Measurements from ENCODE around the gene CDH20.
A peak's percentile ranks its signal among the peaks of the same experiment; 100 is the strongest.

Gene CDH20

DNA sequence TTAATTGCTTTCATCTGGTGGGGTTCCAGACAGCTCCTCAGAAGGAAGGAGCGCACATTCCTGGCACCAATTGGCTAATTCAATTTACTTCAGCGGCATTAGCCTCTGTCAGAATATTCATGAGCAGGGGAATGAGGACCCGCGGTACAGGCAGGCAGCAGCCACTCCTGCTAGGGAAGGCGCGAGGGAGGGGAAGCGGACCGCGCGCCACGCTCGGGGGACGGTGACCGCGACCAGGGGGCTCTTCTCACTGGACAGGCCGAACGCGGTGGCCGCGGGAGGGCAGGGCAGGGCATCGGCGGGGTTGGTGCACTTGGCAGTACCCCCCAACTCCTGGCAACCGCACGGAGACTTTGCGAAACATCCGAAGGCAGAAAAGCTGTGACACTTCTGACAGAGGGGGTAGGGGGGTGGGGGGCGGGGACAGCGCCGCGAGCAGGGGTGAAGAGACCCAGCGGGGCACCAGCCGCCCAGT lies at the start of gene CDH20:
CDH20 (plus strand) TSS at position 160 of the 475 bp plus-strand sequence.
- peak; percentile 64 for DNase-seq (ENCODE audit: low spot score)

DNA sequence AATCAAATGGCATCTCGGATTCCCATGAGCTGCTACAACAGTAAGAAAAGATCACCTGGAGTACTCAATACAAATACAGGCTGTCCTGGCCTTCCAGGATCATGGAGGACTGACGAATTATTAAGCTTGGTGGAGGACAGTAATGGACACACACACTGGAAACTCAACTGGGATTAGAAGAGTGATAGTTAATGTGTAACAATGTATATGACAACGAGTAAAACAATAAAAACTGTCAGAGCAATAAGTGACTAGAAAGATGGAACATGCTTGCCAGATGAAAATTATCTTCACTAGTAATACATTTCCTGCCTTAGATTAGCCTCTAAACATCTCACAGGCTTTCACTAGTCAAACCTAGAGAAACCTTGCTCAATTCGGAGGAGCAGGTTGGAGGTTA lies 49.2 kb upstream of the CDH20 start:
- no peak for DNase-seq (ENCODE audit: low spot score)

DNA sequence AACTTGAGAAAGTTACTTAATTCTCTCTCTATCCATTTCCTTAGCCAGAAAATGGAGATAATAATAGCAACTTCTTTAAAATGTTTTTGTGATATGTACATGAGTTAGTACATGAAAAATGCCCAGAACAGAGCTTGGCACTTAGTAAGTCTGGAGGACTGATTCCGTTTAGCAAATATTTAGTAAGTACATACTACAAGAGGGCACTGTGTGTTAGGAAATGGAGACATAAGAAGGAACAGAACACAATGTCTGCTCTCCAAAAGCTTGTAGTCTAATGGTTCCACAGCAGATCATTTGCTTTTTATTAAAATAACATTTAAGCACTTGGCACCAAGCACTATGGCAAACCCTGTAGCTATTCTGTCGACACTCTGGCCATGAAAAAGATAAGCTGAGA lies 47.5 kb upstream of the CDH20 start:
- DNase-seq (ENCODE audit: low spot score): no peak

DNA sequence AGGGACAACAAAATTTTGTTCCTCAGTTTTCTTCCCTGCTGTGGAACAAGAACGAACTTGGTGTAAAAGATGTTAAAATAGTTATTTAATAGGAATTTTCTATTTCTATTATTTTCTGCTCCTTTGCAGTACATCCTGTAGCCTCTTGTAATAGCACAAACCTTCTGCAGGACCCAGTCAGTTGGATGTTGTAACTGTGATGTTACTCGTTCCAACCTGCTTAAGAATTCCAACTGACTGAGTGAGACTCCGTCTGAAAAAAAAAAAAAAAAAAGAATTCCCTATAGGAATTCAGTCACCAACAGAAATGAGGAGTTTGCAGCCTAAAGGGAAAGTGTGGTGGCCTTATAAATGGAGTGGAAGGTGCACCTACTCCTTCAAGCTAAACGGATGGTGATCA lies 46.4 kb upstream of the CDH20 start:
- DNase-seq (ENCODE audit: low spot score): no peak

DNA sequence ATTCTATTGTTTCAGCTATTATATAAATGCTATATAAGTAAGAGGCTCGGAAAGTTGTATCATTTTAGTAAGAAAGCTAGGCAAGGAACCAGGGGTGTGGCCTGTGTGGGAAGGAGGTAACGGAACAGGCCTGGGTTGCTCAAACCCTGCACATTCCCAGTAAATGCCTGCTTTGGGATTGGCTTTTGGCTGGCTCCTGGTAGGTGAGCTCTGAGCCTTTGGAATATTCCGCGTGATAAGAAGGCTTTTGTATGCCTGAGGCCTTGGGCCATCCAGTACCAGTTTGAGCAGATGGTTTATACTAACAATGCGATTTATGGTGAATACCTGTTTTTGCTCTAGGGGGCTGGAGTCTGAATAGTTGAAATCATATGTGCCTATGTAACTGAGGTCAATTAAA lies 42.6 kb upstream of the CDH20 start:
- no peak for DNase-seq (ENCODE audit: low spot score)

DNA sequence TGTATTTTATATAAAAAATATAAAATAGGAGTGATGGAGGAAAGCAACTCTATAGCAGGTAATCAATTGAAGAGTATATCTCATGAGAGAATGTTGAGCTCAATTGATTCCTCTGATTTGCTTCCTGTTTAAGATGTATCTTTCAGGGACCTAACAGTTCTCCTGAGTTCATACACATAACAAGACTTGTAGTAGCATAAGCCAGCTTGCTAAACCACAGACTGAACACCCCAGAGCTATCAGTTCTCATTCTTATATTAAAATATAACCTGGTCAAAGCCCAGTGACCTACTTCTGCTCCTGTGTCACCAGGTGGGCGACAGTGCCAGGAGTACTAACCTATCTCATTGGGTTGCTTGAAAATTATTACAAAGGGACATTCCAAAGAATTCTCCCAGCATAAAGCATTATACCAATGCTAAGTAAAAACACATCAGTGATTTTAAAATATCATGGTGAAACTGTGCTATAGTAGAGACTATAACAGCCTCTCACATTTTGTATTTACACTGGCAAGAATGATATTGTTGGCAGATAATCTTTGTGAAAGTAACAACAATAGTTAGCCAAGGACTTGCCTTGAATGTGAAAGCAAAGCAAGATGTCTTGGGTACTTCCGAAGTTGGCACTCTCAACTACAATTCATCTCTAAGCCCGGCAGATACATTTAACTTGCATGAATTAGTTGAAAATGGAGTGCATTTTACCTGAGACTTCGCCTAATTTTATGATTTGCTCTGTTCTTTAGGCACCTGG lies 40.8 kb upstream of the CDH20 start:
- no peak for DNase-seq (ENCODE audit: low spot score)

DNA sequence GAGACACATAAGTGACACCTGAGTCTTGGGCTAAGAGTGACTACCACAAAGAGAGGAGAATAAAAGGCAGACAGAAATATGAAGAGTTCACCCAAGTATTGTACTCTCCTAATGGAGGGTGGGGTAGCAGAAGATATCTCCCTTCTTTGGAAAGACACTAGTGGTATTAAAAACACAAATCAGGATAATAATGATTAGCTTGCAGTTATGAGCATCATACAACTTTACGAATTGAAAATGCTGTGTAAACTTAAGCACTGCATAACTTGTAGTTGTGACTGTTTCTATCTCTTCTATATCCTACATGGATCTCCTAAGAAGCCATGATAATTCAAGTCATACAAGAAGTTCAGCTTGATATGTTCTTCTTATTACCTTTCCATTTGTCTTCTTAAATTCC lies 38.1 kb upstream of the CDH20 start:
- no peak for DNase-seq (ENCODE audit: low spot score)

DNA sequence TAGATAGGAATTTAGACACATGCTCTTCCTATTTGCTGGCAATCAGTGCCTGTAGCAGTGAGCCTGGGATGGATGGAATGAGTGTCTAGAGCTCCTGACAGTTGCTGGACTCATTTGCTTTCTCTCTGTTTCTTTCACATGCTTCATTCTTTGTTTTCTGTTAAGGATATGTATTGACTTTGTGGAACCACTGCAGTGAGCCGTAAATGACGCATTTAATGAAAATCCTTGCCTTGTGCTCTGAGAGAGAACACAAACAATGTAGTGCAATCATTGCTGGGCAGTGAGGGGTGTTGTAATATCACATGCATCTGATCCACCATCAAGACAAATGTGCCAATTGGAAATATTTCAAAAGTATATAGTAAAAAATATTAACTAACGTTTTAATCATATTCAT lies 25.2 kb upstream of the CDH20 start:
- DNase-seq (ENCODE audit: low spot score): no peak

DNA sequence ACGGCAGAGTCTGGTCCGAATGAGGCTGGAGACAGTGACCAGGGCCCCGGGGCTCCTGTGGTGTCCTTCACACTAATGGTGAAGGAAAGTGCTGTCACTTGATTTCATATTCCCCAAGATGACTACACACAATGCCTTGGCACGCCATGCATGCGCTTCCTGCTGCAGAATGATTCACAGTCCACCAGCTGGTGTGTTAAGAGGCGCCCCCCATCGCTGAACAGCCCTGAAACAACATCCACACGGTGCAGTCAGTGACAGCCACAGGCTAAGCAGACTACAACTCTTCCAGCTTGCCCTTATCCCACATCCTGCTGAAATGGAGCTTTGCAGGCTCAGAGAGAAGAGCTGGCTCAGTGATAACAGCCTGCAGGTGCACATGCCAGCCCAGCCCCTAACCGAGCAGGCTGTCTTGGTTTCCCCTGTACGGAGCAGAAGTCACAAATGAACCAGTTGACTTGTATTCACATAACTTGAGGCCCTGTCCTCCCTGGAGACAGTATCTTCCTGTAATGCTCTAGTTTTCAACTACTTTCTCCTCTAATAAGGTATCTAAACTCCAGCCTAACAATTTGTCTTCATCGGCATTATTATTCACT lies 24.3 kb upstream of the CDH20 start:
- peak; percentile 61 for DNase-seq (ENCODE audit: low spot score)

DNA sequence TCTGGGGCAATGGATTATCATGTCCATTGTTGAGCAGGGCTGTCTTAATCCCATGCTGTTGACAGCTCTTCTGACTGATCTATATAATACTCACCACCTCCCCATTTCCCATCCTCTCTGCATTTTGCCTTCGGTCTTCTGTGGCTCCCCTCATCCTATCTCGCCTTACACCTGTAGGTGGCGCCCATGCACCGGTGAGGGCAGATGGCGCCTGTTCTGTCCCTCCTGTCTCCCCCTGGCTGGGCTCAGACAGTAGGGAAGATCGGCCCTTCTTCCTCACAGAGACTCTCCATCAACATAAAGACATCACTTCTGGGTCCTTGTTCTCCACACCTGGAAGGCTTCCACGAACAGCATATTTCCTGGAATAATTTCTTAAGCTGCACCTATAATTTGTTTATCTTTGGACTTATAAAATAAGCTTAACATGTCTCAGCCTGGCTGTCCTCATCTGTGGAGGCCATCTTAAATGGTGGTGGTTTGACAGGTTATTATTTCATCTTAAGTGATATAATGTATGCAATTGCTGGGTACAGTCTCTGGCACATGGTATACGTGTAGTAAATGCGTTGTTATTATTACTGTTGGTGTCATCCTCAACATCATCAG lies 10.9 kb upstream of the CDH20 start:
- peak; percentile 89 for DNase-seq (ENCODE audit: low spot score)

DNA sequence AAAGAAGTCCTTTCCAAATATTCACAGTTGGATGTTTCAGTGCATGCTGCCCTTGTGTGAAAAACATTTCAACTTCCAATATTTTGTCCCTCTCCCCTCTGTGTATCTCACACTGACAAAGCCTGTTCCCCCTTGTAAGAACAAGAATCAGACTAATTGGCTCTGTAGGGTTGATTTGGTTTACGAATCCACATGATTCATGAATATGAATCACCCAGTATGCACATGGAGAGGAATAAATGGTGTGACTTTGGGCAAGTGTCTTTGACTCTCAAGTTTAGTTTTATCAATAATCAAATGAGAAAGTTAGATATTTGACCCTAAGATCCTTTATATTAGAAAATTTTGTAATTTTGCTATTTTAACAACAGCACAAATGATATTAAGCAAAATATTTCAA lies 9.3 kb upstream of the CDH20 start:
- DNase-seq (ENCODE audit: low spot score): no peak

DNA sequence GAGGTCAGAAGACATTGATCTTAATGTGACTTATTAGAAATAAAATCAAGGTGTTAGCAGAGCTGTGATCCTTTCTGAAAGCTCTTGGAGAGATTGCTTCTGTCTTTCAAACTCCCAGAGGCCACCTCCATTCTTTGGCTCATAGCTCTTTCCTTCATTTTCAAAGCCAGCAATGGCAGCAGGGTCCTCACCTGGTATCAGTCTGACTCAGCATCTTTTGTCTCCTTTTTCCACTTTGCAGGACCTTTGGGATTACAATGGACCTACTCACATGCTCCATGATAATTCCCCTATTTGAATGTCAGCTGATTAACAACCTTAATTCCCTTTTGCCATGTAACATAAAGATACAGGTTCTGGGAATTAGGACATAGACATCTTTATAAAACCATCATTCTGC lies 6.8 kb upstream of the CDH20 start:
- no peak for DNase-seq (ENCODE audit: low spot score)

DNA sequence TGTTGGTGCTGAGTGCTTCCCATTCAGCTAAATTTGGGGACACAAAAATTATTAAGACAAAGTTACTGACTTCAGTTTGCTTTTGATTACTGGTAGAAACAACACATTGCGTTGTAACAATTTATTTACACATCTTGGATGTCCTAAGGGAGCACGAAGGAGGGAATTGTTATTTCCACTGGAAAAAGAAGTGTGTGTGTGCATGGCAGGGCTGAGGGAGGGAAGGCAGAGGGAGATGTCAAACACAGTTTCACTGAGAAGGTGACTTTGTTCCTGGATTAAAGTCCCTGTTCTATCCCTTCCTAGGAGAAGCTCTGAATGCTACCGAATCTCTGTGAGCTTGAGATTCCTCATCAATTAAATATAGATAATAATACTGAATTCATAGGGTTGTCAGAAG lies 3.8 kb upstream of the CDH20 start:
- peak; percentile 82 for DNase-seq (ENCODE audit: low spot score)

DNA sequence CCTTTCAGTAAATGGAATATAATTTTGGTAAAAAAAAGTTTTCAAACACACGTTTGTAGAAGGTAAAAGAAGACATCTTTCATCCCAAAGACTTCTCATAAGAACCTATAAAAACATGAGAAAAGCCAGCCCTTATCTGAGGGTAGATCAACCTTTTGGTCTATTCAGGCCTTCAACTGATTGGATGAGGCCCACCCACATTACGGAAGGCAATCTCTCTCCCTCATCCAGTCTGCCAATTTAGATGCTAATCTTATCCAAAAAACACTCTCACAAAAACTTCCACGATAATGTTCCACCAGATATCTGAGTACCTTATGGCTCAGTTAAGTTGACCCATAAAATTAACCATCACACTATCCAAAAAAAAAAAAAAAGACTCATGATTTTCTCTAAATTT lies 2.2 kb upstream of the CDH20 start:
- no peak for DNase-seq (ENCODE audit: low spot score)

DNA sequence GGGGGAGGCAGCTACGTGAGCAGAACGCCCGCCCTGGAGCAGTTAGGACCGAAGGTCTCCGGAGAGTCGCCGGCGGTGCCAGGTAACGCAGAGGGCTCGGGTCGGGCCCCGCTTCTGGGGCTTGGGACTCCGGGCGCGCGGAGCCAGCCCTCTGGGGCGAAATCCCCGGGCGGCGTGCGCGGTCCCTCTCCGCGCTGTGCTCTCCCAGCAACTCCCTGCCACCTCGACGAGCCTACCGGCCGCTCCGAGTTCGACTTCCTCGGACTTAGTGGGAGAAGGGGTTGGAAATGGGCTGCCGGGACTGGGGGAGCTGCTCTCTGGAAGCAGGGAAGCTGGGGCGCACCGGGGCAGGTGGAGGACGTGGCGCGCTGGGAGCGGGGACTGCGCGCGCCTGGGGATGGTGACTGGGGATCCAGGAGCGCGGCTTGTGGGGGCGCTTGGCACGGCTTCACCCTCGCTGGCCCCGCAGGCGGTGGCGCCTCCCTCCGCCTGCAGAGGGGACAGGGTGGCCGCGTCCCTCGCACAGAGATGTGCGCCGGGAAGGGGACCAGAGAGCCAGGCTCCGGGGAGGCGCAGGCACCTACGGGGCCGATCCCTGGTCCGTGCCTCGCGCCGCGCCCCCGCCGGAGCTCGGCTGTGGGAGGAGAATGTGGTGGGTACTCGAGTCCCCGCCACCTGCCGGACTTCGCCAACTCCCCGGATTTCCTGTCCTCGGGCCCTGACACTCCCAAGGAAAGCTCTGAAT lies 688 bp downstream of the CDH20 start:
- peak; percentile 68 for DNase-seq (ENCODE audit: low spot score)

DNA sequence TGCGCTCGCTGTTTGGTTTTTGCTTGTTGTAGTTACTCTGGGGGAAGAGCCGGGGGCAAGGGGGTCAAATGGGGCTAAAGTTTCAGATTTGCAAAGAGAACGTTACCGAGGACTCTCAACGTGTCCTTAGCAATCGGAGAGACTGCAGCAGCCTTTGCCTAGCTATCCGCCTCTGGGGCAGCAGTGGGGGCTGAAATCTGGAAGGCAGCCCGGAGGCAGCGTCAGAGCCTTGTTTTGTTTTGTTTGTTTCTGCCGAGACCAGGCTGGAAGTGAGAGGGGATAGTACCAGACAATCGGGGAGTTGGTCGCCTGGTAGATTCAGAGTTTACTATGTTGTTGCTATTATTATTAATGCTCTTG lies 1.2 kb downstream of the CDH20 start:
- DNase-seq (ENCODE audit: low spot score): peak; percentile 90

DNA sequence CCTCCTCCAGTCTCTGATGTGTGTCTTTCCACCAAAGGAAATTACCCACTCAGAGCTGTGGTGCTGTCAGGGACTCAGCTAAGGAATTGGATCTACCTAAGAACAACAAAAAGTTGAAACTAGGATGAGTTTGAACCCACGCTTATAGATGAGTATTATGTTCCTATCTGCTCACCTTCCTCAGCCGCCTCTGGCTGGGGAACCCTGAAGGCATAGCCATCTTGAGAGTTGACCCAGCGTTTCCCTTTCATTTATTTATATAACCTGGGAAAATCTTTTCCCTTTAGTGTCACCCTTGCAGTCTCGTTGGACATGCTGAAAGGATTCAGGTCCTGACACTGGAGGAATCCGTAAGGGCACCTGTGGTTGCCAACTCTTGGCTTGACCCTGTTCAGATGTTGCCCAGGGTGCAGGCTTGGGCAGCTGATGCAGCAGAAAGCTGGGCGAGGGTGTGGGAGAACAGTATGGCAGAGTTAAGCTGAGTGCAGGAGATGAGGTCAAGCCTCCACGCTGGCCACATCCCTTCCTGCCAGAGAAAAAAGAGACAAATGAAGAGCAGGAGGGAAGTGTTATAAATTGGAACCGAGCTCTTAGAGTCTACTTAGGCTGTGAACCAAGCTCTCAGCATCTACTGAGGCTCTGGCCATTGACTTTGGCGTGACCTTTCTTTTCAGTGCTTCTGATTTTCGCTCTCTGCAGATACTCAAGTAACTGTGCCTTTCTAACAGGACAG lies 1.9 kb downstream of the CDH20 start:
- DNase-seq (ENCODE audit: low spot score): peak; percentile 79

DNA sequence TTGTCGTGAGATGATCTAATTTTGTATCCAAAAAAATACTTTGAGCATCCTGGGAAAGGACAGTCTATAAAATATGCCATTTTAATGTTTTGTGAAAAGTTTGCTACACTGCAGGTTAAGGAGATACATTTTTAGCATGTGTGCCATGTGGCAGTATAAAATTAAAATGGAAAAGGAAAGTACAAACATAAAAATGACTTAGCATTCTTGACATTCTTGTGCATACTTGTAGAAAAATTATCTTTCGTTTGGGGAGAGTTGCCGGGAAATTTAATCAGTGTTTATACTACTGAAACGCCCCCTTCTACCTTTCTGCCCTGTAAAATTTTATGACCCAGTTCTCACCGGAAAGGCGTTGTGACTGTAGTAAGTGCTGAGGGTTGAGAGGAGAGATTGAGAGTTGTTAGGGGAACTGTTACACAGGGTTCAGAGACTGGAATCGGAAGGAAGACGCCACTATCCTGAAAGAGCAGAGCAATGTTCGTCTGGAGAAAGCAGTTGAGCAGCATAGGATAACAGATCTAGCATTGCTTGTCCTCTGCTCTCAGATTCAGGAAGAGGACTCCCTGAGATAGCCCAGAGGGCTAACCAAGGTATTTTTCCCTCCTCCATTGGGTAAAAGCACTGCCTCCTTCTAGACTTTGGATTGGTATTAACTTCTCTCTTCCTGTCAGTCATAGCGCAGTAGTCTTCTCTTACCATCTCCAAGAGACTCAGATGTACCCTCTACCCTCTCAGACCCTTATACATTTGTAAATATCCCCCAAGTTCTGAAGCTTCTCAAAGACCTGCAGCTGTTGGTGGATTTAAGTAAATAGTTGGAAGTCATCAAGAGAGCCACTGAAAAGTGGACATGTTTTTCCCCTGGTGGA lies 2.7 kb downstream of the CDH20 start:
- peak; percentile 70 for DNase-seq (ENCODE audit: low spot score)

DNA sequence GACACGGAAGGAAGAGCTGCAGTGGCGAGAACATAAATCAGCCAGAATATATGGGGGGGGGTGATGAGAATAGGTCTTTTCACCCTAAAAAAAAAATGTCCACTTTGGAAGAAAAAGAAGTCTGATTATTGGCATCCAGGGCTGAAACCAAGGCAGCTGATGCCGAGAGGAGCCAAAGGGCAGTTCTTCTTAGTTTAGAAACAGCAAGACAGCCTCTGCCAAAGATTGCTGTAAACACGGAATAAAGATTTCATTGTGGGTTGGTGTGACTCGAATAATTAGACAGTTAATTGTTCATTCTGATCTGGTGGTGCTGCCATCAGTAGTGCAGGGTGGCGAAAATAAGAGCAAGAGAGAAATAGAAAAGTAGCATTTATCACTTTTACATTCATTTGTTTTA lies 3.5 kb downstream of the CDH20 start:
- peak; percentile 98 for DNase-seq (ENCODE audit: low spot score)

DNA sequence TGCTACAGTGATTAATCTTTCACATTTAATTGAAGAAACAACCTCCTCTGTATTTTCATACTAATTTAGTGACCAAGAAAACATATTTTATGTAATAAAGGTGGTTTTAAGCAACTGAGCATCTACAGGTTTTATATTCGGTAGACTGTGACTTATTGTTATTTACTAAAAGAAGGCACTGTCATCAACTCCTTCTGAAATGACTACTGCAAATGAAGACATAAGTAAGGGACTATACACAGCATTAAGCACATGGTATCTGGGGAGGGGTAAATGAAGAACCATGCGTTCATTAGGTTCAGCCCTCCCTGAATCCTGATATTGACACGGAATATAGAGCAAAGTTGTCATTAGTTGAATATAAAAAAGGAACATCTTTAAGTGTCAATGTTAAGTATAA lies 4.3 kb downstream of the CDH20 start:
- peak; percentile 54 for DNase-seq (ENCODE audit: low spot score)

DNA sequence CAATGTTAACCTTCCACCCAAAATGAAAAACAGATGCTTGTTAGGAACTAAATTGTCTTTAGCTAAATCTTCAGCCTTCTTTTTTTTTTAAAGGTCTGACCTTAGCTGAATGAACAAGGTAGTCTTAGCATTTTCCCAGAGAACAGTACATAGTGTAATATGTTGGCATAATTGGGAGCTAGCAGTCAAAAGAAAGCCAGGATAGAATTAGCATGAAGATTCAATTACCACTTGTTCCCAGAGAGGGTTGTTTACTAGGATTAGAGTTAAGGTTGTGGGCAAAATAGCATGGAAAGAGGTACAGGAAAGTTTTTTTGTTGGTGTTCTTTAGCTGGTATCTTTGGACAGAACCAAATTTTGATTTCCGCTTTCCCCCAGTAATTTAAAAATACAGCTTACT lies 6.9 kb downstream of the CDH20 start:
- DNase-seq (ENCODE audit: low spot score): no peak
